Gastrocnemius medialis (tissue), 4 donors: ENCODE results near the gene DPP4.

Source experiments
- CTCF ChIP-seq, 5 experiments: fragments of 450-650 bp in 3 of 5; fragments of 200-600 bp in 2 of 5; sonication (generic) in 2 of 5; IDR thresholded peaks in 4 of 5; conservative IDR thresholded peaks in 1 of 5; 1 replicate in 4 of 5; 2 replicates in 1 of 5; pipeline ENCODE4 v1.5.1; 2016 to 2019; ENCODE audit warnings: antibody characterized with exemption in 5 of 5, mild to moderate bottlenecking in 3 of 5, moderate library complexity in 3 of 5
- POLR2A ChIP-seq, 2 donors: fragments of 450-650 bp; IDR thresholded peaks; one replicate each; pipeline ENCODE4 v1.6.1; 2017; ENCODE audit warnings: antibody characterized with exemption in 2 of 2, mild to moderate bottlenecking in 2 of 2, moderate library complexity in 2 of 2

DNA sequence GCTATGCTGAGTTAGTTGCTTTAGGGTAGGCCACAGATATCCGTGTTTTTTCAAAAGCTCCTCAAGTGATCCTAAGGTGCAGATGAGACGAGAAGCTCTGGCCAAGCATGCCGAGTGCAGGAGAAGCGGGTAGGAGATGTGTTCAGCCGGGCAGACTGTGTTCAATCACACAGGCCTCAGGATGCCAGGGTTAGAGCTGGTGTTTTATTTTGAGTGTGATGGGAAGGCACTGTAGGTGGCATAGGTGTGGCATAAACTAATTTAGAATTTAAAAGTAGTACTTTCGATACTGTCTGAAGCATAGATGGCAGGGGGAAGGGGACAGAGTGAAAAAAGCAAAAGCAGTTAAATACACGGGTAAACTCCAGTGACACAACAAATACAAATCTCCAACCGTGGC, 30.9 kb downstream of the DPP4 start:
- TF ChIP-seq CTCF (IDR thresholded peaks at IDR 0.05 in 4 of 5, conservative IDR thresholded peaks at IDR 0.05 in 1 of 5) = no peak
- TF ChIP-seq POLR2A (IDR thresholded peaks at IDR 0.05) = no peak
